Activated naive CD4-positive, alpha-beta T cell treated with anti-CD3 and anti-CD28 coated beads for 36 hours (primary cell): ENCODE results near the gene TSC22D3. TPM values are rescaled to one million over a fixed set of nuclear protein-coding genes. Genes with fewer than 3 reads are reported as not detected.

Experiments used
- CTCF ChIA-PET: fragments of 350-600 bp; sonication (Branson Sonifier 250); formaldehyde crosslinking; loops from one replicate; lab custom pipeline; 2021; ENCODE audit warnings: antibody characterized with exemption; lab: Charles Lee
- DNase-seq: peaks from one replicate; pipeline ENCODE4 v3.0.0-alpha.2; 2020
- H3K27ac Mint-ChIP-seq: one replicate; pipeline ENCODE4 v1.8.0; 2021; ENCODE audit warnings: mild to moderate bottlenecking, mixed read lengths
- H3K27me3 Mint-ChIP-seq: one replicate; pipeline ENCODE4 v1.8.0; 2021; ENCODE audit warnings: low read depth, mixed read lengths
- H3K36me3 Mint-ChIP-seq: one replicate; pipeline ENCODE4 v1.8.0; 2021; ENCODE audit warnings: low read depth, mixed read lengths
- H3K4me1 Mint-ChIP-seq: one replicate; pipeline ENCODE4 v1.8.0; 2021; ENCODE audit warnings: low read depth, mixed read lengths
- H3K4me3 Mint-ChIP-seq: one replicate; pipeline ENCODE4 v1.8.0; 2021; ENCODE audit warnings: mild to moderate bottlenecking, moderate library complexity, mixed read lengths
- H3K9me3 Mint-ChIP-seq: one replicate; pipeline ENCODE4 v1.8.0; 2021; ENCODE audit warnings: mixed read lengths
- intact Hi-C: fragments of 100-400 bp; cut with micrococcal nuclease; formaldehyde crosslinking; loops from one replicate; pipeline ENCODE4 v1.15.1; 2023
- total RNA-seq, 2 experiments: library from RNA; stranded (reverse); gene quantifications; one replicate each; pipeline ENCODE4 v1.2.3, GENCODE V29; 2021

TSC22D3 gene
- total RNA-seq, 2 experiments from 2014 or later, result 28.0 to 29.2 TPM

GRCh38 chrX:107755721-107756120, 19.9 kb downstream of the TSC22D3 start:
- CTCF ChIA-PET, result interaction anchor here (0.9 to 1.0 kb wide), 2 partner anchors 20 to 36 kb away, joined by 3 to 4 read pairs; no protein-coding TSS in a partner anchor
- Mint-ChIP-seq H3K27ac (no peak overlapping the region), H3K4me3 (no peak overlapping the region), H3K27me3 (no peaks in the 10 kb centered on the region), H3K36me3 (no peaks in the 10 kb centered on the region), H3K9me3 (no peaks in the 10 kb centered on the region), H3K4me1 (peaks cover 10% of the 10 kb centered on the region)
- DNase-seq, result no peak
- intact Hi-C loops, result no loop called here

GRCh38 chrX:107753187-107753586, 22.4 kb downstream of the TSC22D3 start:
- no peak for DNase-seq
- no peaks in the 10 kb centered on the region for H3K36me3 Mint-ChIP-seq
- H3K4me1 Mint-ChIP-seq, result peaks cover 10% of the 10 kb centered on the region
- no peaks in the 10 kb centered on the region for H3K27me3 Mint-ChIP-seq
- CTCF ChIA-PET, result no interaction called here
- H3K4me3 Mint-ChIP-seq, result no peak overlapping the region
- H3K9me3 Mint-ChIP-seq, result no peaks in the 10 kb centered on the region
- intact Hi-C loops, result no loop called here
- H3K27ac Mint-ChIP-seq, result no peak overlapping the region

GRCh38 chrX:107752714-107753113, 22.9 kb downstream of the TSC22D3 start:
- intact Hi-C loops, result no loop called here
- Mint-ChIP-seq H3K9me3 (no peaks in the 10 kb centered on the region), H3K27me3 (no peaks in the 10 kb centered on the region), H3K36me3 (no peaks in the 10 kb centered on the region), H3K4me1 (peaks cover 10% of the 10 kb centered on the region), H3K4me3 (no peak overlapping the region), H3K27ac (no peak overlapping the region)
- CTCF ChIA-PET, result interaction anchor here (1.2 to 1.3 kb wide), 2 partner anchors 18 to 93 kb away, joined by 3 read pairs; no protein-coding TSS in a partner anchor
- DNase-seq, result no peak

DNA sequence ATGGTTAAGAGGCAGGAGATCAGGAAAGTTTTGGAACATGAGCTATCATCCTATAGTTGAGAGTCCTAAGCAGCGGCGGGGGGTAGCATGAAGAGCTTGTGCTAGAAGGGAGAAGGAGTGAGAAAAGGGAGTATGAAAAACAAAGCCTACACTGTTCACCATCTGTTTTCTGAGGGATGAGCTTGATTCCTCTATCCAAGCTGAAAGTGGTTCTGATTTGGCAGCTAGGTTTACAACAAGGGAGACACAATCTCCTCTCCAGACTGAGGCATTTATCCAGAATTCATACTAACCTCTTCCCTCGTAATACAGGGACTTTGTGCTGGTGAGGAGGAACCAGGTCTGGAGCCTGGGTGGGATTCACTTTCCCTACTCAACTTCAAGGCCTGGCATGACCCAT, 23.5 kb downstream of the TSC22D3 start:
- no peaks in the 10 kb centered on the region for H3K9me3 Mint-ChIP-seq
- peaks cover 10% of the 10 kb centered on the region for H3K4me1 Mint-ChIP-seq
- H3K27ac Mint-ChIP-seq, result no peak overlapping the region
- no peak overlapping the region for H3K4me3 Mint-ChIP-seq
- no peaks in the 10 kb centered on the region for H3K36me3 Mint-ChIP-seq
- CTCF ChIA-PET, result interaction anchor here (1.2 to 1.3 kb wide), 2 partner anchors 18 to 92 kb away, joined by 3 read pairs; no protein-coding TSS in a partner anchor
- intact Hi-C loops, result no loop called here
- DNase-seq, result no peak
- H3K27me3 Mint-ChIP-seq, result no peaks in the 10 kb centered on the region

GRCh38 chrX:107750861-107751445, 24.6 kb downstream of the TSC22D3 start:
- intact Hi-C loops, result no loop called here
- Mint-ChIP-seq H3K27ac (no peak overlapping the region), H3K4me3 (no peak overlapping the region), H3K27me3 (no peaks in the 10 kb centered on the region), H3K9me3 (no peaks in the 10 kb centered on the region), H3K36me3 (no peaks in the 10 kb centered on the region), H3K4me1 (peaks cover 9% of the 10 kb centered on the region)
- no peak for DNase-seq
- CTCF ChIA-PET, result no interaction called here

DNA sequence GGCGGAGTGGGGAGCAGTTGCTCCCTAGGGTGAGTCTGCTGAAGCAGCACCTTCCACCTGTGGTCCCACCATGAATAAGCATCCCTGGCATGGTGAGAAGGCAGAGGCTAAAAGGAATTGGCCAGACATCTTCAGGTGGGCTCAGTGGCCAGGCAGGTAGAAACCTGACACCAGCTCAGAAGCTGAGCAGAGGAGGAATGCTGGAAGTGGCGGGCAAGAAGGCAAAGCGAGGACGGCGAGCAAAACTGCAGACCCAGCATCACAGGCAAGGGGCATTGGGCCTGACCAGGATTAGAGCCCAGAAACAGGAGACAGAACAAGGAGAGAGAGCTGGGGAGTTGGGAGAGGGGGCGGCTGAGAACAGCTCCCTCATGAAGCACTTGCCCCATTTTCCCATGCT, 25.3 kb downstream of the TSC22D3 start:
- Mint-ChIP-seq H3K4me1 (peaks cover 3% of the 10 kb centered on the region), H3K36me3 (no peaks in the 10 kb centered on the region), H3K27me3 (no peaks in the 10 kb centered on the region), H3K27ac (no peak overlapping the region), H3K4me3 (no peak overlapping the region), H3K9me3 (no peaks in the 10 kb centered on the region)
- intact Hi-C loops, result no loop called here
- CTCF ChIA-PET, result no interaction called here
- no peak for DNase-seq

DNA sequence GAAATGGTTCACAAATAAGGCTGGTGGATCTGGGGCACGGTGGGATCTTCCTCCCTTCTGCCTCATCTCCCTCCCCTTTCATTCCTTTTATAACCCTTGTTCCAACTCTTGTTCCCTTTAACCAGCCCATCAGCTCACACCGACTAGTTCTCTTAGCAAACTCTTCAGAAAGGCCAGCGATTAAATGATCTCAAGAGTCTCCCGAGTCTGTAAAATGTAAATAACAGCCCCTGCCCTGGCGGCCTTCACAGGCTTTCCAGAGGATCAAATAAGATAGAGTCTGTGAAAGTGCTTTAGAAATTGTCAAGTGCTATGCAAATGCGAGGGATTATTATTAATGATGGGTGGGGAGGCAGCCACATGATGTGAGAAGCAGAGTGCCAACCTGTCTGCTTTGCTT, 27.1 kb downstream of the TSC22D3 start:
- Mint-ChIP-seq H3K27me3 (no peaks in the 10 kb centered on the region), H3K4me3 (no peak overlapping the region), H3K27ac (no peak overlapping the region), H3K9me3 (no peaks in the 10 kb centered on the region), H3K4me1 (peaks cover 8% of the 10 kb centered on the region), H3K36me3 (no peaks in the 10 kb centered on the region)
- intact Hi-C loops, result no loop called here
- CTCF ChIA-PET, result no interaction called here
- DNase-seq, result no peak

GRCh38 chrX:107747596-107748161, 27.9 kb downstream of the TSC22D3 start:
- Mint-ChIP-seq H3K27ac (no peak overlapping the region), H3K4me3 (no peak overlapping the region), H3K36me3 (no peaks in the 10 kb centered on the region), H3K27me3 (no peaks in the 10 kb centered on the region), H3K4me1 (peaks cover 11% of the 10 kb centered on the region), H3K9me3 (no peaks in the 10 kb centered on the region)
- CTCF ChIA-PET, result no interaction called here
- intact Hi-C loops, result no loop called here
- DNase-seq, result no peak

- DNase-seq, result no peak
- intact Hi-C loops, result no loop called here
- Mint-ChIP-seq H3K27ac (no peak overlapping the region), H3K27me3 (no peaks in the 10 kb centered on the region), H3K36me3 (no peaks in the 10 kb centered on the region), H3K4me3 (no peak overlapping the region), H3K9me3 (no peaks in the 10 kb centered on the region), H3K4me1 (peaks cover 31% of the 10 kb centered on the region)
- CTCF ChIA-PET, result no interaction called here
Observed at GRCh38 chrX:107744868-107745267, 30.7 kb downstream of the TSC22D3 start.

DNA sequence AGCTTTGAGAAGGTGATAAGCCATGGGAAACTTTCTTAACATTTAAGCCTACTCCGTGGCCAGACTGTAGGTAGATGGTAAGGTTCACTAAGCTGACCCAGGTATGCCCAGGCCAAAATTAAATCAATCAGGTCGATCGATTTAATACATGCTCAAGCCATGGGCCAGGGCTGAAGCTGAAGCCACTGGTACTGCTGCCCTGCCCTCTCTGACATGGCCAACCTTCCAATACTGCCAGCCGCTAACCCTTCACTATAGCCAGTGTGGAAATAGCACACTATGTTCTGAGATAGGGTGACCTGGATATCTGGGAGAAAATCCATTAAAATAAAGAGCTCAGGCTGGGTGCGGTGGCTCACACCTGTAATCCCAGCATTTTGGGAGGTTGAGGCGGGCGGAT, 31.6 kb downstream of the TSC22D3 start:
- Mint-ChIP-seq H3K27ac (no peak overlapping the region), H3K27me3 (no peaks in the 10 kb centered on the region), H3K4me3 (no peak overlapping the region), H3K9me3 (no peaks in the 10 kb centered on the region), H3K36me3 (no peaks in the 10 kb centered on the region), H3K4me1 (peaks cover 38% of the 10 kb centered on the region)
- DNase-seq, result no peak
- intact Hi-C loops, result no loop called here
- CTCF ChIA-PET, result interaction anchor here (0.6 to 0.9 kb wide), 2 partner anchors 31 to 323 kb away, joined by 3 to 8 read pairs; partner anchors contain the start of gene TSC22D3

DNA sequence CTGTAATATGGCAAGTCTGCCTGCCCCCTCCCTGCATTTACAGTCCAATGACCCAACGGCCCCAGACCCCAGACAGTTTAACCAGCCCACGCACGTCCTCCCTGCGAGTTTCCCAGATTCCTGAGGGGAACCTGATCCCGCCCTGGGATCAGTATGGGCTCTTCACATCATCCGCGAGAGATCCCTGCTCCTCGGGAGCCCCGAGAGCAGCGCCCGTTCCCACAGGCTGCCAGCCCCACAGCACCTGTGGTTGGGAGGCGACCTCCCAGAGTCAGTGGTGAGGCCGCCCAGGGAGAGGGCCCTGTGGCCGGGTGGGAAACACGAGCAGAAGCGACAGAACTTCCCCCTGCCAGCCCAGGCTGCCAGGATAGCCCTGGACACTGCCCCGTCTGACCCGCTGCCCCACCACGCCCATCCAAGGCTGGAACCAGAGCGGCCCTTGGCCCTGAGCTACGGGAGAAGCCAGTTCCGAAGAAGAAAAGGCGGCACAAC, 32.8 kb downstream of the TSC22D3 start:
- CTCF ChIA-PET, result no interaction called here
- peak overlapping the region; percentile 77 for H3K4me3 Mint-ChIP-seq
- peak overlapping the region; percentile 94 for H3K27ac Mint-ChIP-seq
- peaks cover 40% of the 10 kb centered on the region for H3K4me1 Mint-ChIP-seq
- H3K27me3 Mint-ChIP-seq, result no peaks in the 10 kb centered on the region
- H3K9me3 Mint-ChIP-seq, result no peaks in the 10 kb centered on the region
- intact Hi-C loops, result loop anchor here (1.0 kb wide), 5 partner anchors 25 to 114 kb away; partner anchors contain the start of gene PRPS1
- DNase-seq, result no peak
- H3K36me3 Mint-ChIP-seq, result no peaks in the 10 kb centered on the region

GRCh38 chrX:107741404-107741790, 34.2 kb downstream of the TSC22D3 start:
- CTCF ChIA-PET, result interaction anchor here (0.8 to 3.1 kb wide), 5 partner anchors 23 to 84 kb away, joined by 3 to 14 read pairs (median 5); partner anchors contain the start of genes MID2, NCBP2L and TSC22D3
- no peak for DNase-seq
- no peaks in the 10 kb centered on the region for H3K36me3 Mint-ChIP-seq
- no peaks in the 10 kb centered on the region for H3K9me3 Mint-ChIP-seq
- intact Hi-C loops, result no loop called here
- H3K4me3 Mint-ChIP-seq, result peak overlapping the region; percentile 77
- no peaks in the 10 kb centered on the region for H3K27me3 Mint-ChIP-seq
- H3K4me1 Mint-ChIP-seq, result peaks cover 40% of the 10 kb centered on the region
- H3K27ac Mint-ChIP-seq, result peak overlapping the region; percentile 94

DNA sequence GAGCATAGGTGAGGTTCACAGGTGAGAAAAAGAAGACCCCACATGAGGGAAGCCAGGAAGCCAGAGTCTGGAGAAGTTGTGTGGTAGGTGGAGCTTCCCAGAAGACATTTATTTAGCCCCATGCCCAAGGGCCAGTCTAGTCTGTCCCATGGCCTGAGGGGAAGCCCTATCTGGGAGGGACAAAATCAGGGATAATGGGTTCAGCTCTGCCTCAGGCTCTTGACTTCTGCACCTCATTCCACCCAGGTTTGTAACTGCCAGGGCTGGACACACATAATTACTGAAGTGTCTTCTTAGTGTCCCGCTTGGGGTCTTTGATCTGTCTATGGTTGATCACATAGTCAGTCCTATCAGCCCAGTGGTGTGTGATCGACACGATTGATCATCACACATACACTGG, 36.0 kb downstream of the TSC22D3 start:
- CTCF ChIA-PET, result interaction anchor here (3.1 kb wide), 1 partner anchor 66 kb away, joined by 14 read pairs; no protein-coding TSS in a partner anchor
- DNase-seq, result no peak
- Mint-ChIP-seq H3K27me3 (no peaks in the 10 kb centered on the region), H3K9me3 (no peaks in the 10 kb centered on the region), H3K4me3 (no peak overlapping the region), H3K4me1 (peaks cover 38% of the 10 kb centered on the region), H3K36me3 (no peaks in the 10 kb centered on the region), H3K27ac (no peak overlapping the region)
- intact Hi-C loops, result no loop called here
